Uterus (tissue), 2 donors: ENCODE measurements around the gene PCDHGA3.

Source experiments
- POLR2A ChIP-seq, 2 donors: fragments of 450-650 bp; IDR thresholded peaks; one replicate each; pipeline ENCODE4 v1.6.1; 2016; ENCODE audit warnings: antibody characterized with exemption in 2 of 2, mild to moderate bottlenecking in 1 of 2, moderate library complexity in 1 of 2
- TF ChIP-seq, protein P1 (sequence below), 4 experiments: fragments of 200-600 bp in 2 of 4; fragments of 450-650 bp in 2 of 4; sonication (generic) in 2 of 4; IDR thresholded peaks; one replicate each; pipeline ENCODE4 v1.5.1; 2016 to 2019; ENCODE audit warnings: antibody characterized with exemption in 4 of 4, mild to moderate bottlenecking in 2 of 4, moderate library complexity in 1 of 4

- TF ChIP-seq POLR2A (IDR thresholded peaks at IDR 0.05), result no peak
- TF ChIP-seq, protein P1, sequence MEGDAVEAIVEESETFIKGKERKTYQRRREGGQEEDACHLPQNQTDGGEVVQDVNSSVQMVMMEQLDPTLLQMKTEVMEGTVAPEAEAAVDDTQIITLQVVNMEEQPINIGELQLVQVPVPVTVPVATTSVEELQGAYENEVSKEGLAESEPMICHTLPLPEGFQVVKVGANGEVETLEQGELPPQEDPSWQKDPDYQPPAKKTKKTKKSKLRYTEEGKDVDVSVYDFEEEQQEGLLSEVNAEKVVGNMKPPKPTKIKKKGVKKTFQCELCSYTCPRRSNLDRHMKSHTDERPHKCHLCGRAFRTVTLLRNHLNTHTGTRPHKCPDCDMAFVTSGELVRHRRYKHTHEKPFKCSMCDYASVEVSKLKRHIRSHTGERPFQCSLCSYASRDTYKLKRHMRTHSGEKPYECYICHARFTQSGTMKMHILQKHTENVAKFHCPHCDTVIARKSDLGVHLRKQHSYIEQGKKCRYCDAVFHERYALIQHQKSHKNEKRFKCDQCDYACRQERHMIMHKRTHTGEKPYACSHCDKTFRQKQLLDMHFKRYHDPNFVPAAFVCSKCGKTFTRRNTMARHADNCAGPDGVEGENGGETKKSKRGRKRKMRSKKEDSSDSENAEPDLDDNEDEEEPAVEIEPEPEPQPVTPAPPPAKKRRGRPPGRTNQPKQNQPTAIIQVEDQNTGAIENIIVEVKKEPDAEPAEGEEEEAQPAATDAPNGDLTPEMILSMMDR (IDR thresholded peaks at IDR 0.05), result no peak
These were observed 20.5 kb downstream of the PCDHGA3 start, which contains the start of gene PCDHGA5 for GRCh38 chr5:141363952-141364660.
